ENCODE results near the gene GNPAT. TPM values are rescaled to one million over a fixed set of nuclear protein-coding genes. Genes with fewer than 3 reads are reported as not detected.

Gene GNPAT
- total RNA-seq, 1 experiment from 2014 or later: 60.9 TPM

- TF ChIP-seq CTCF (IDR thresholded peaks at IDR 0.05; ENCODE audit: unreplicated experiment): no peak
- Mint-ChIP-seq H3K36me3 (ENCODE audit: insufficient read depth, unreplicated experiment) (peaks cover 59% of the 10 kb centered on the region), H3K4me3 (ENCODE audit: unreplicated experiment) (no peak overlapping the region), H3K9me3 (ENCODE audit: unreplicated experiment) (no peaks in the 10 kb centered on the region), H3K27me3 (ENCODE audit: insufficient read depth, unreplicated experiment) (no peaks in the 10 kb centered on the region), H3K27ac (ENCODE audit: low read depth, unreplicated experiment) (no peak overlapping the region), H3K4me1 (ENCODE audit: insufficient read depth, unreplicated experiment) (peaks cover 16% of the 10 kb centered on the region)
- intact Hi-C loops (cut with micrococcal nuclease): no loop called here
- BruUV-seq (replicated peaks): no TSS peak
- no peak for DNase-seq (ENCODE audit: unreplicated experiment)
- ChIA-PET POLR2A (interaction anchor here (0.5 to 2.9 kb wide), 9 partner anchors 8 to 578 kb away, joined by 3 to 21 read pairs (median 3); partner anchors contain the start of gene GNPAT), CTCF (interaction anchor here (0.6 to 1.6 kb wide), 5 partner anchors 17 to 1598 kb away, joined by 3 to 4 read pairs (median 3); no protein-coding TSS in a partner anchor)
Measured at GRCh38 chr1:231233735-231234417, 7.1 kb upstream of the GNPAT start.

GRCh38 chr1:231234506-231234905 is 6.5 kb upstream of the GNPAT start:
- H3K9me3 Mint-ChIP-seq (ENCODE audit: unreplicated experiment): no peaks in the 10 kb centered on the region
- BruUV-seq (replicated peaks): no TSS peak
- TF ChIP-seq CTCF (IDR thresholded peaks at IDR 0.05; ENCODE audit: unreplicated experiment): no peak
- POLR2A ChIA-PET: interaction anchor here (0.6 to 2.9 kb wide), 3 partner anchors 8 to 479 kb away, joined by 3 to 21 read pairs (median 3); partner anchors contain the start of gene GNPAT
- no peak overlapping the region for H3K27ac Mint-ChIP-seq (ENCODE audit: low read depth, unreplicated experiment)
- intact Hi-C loops (cut with micrococcal nuclease): no loop called here
- H3K27me3 Mint-ChIP-seq (ENCODE audit: insufficient read depth, unreplicated experiment): no peaks in the 10 kb centered on the region
- H3K4me1 Mint-ChIP-seq (ENCODE audit: insufficient read depth, unreplicated experiment): peaks cover 22% of the 10 kb centered on the region
- H3K4me3 Mint-ChIP-seq (ENCODE audit: unreplicated experiment): no peak overlapping the region
- peaks cover 65% of the 10 kb centered on the region for H3K36me3 Mint-ChIP-seq (ENCODE audit: insufficient read depth, unreplicated experiment)
- DNase-seq (ENCODE audit: unreplicated experiment): no peak
- CTCF ChIA-PET: interaction anchor here (0.6 to 1.6 kb wide), 5 partner anchors 18 to 356 kb away, joined by 3 to 4 read pairs (median 3); no protein-coding TSS in a partner anchor

- DNase-seq (ENCODE audit: unreplicated experiment): no peak
- Mint-ChIP-seq H3K27ac (ENCODE audit: low read depth, unreplicated experiment) (no peak overlapping the region), H3K27me3 (ENCODE audit: insufficient read depth, unreplicated experiment) (no peaks in the 10 kb centered on the region), H3K36me3 (ENCODE audit: insufficient read depth, unreplicated experiment) (peaks cover 62% of the 10 kb centered on the region), H3K9me3 (ENCODE audit: unreplicated experiment) (no peaks in the 10 kb centered on the region), H3K4me1 (ENCODE audit: insufficient read depth, unreplicated experiment) (peaks cover 27% of the 10 kb centered on the region), H3K4me3 (ENCODE audit: unreplicated experiment) (no peak overlapping the region)
- TF ChIP-seq CTCF (IDR thresholded peaks at IDR 0.05; ENCODE audit: unreplicated experiment): no peak
- ChIA-PET CTCF (interaction anchor here (0.6 kb wide), 1 partner anchor 507 kb away, joined by 5 read pairs; no protein-coding TSS in a partner anchor), POLR2A (interaction anchor here (0.5 kb wide), 1 partner anchor 236 kb away, joined by 3 read pairs; no protein-coding TSS in a partner anchor)
- intact Hi-C loops (cut with micrococcal nuclease): no loop called here
- no TSS peak for BruUV-seq (replicated peaks)
Measured at GRCh38 chr1:231235526-231236207, 5.3 kb upstream of the GNPAT start.

GRCh38 chr1:231236208-231236591 is 4.8 kb upstream of the GNPAT start:
- BruUV-seq (replicated peaks): no TSS peak
- Mint-ChIP-seq H3K4me1 (ENCODE audit: insufficient read depth, unreplicated experiment) (peaks cover 27% of the 10 kb centered on the region), H3K27me3 (ENCODE audit: insufficient read depth, unreplicated experiment) (no peaks in the 10 kb centered on the region), H3K4me3 (ENCODE audit: unreplicated experiment) (no peak overlapping the region), H3K27ac (ENCODE audit: low read depth, unreplicated experiment) (no peak overlapping the region), H3K9me3 (ENCODE audit: unreplicated experiment) (no peaks in the 10 kb centered on the region), H3K36me3 (ENCODE audit: insufficient read depth, unreplicated experiment) (peaks cover 62% of the 10 kb centered on the region)
- POLR2A ChIA-PET: interaction anchor here (0.5 kb wide), 1 partner anchor 236 kb away, joined by 3 read pairs; no protein-coding TSS in a partner anchor
- intact Hi-C loops (cut with micrococcal nuclease): no loop called here
- no peak for TF ChIP-seq CTCF (IDR thresholded peaks at IDR 0.05; ENCODE audit: unreplicated experiment)
- CTCF ChIA-PET: no interaction called here
- DNase-seq (ENCODE audit: unreplicated experiment): no peak

All from MCF 10A (cell line).